Heart left ventricle (tissue), 13 donors: ENCODE data around the gene SLIT3.

Experiments
- CTCF ChIP-seq, 12 donors: fragments of 200-600 bp; sonication (generic) in 4 of 12; IDR thresholded peaks; one replicate each; pipeline versions ENCODE4 v1.5.0 to v1.8.0; 2018 to 2022; ENCODE audit warnings: antibody characterized with exemption in 12 of 12, mild to moderate bottlenecking in 5 of 12
- POLR2A ChIP-seq, 2 donors: fragments of 450-650 bp; IDR thresholded peaks; one replicate each; pipeline ENCODE4 v1.6.1; 2017; ENCODE audit warnings: antibody characterized with exemption in 2 of 2, mild to moderate bottlenecking in 2 of 2, moderate library complexity in 2 of 2
- donor health status: ischemic (EF 13 %, LVEDD 7.1; RV severe dilation, severe dysfunction).
- donor health status: DM: no; HTN: yes; CAD: no.
- donor health status: DM: no; HTN: no; CAD: no.
- donor health status: ischemic (EF 25% LVEDD 6.9; RV normal size, moderate dysfunction).
- donor health status: ischemic (EF 25% LVEDD 5.7; RV mildly dilated, moderate dysfunction).
- donor health status: ischemic (EF 35%, LVEDD 5.7; RV mildly dilated, moderate dysfunction).
- donor health status: nonischemic (EF 11% LVEDD 7.7; RV severe dilation, severe dysfunction).
- donor health status: DM: yes; HTN: yes; CAD: no.
- donor health status: PGD.
- donor health status: ischemic (EF 29% LVEDD 5.4; RV normal size, mild dysfunction).
- donor health status: nonischemic (EF 23%, LVEDD 6.1; RV moderate dilation, normal function).

- TF ChIP-seq CTCF (IDR thresholded peaks at IDR 0.05): no peak
- no peak for TF ChIP-seq POLR2A (IDR thresholded peaks at IDR 0.05)
These were observed 447.0 kb downstream of the SLIT3 start for GRCh38 chr5:168853972-168854371.
